DND-41 (cell line): ENCODE results near the gene OSBPL10.

Source experiments
- EZH2 ChIP-seq: IDR thresholded peaks from 3 replicates; pipeline ENCODE4 v1.6.1; 2012; ENCODE audit warnings: borderline replicate concordance, low read depth, mild to moderate bottlenecking, moderate library complexity, low read length, inconsistent platforms; ENCODE audit not compliant: severe bottlenecking
- TF ChIP-seq, protein P1 (sequence below): IDR thresholded peaks from 2 replicates; pipeline ENCODE4 v1.5.1; 2012; ENCODE audit warnings: borderline replicate concordance, low read length, moderate library complexity, mild to moderate bottlenecking; ENCODE audit not compliant: poor library complexity, severe bottlenecking; ENCODE audit errors: extremely low read depth

DNA sequence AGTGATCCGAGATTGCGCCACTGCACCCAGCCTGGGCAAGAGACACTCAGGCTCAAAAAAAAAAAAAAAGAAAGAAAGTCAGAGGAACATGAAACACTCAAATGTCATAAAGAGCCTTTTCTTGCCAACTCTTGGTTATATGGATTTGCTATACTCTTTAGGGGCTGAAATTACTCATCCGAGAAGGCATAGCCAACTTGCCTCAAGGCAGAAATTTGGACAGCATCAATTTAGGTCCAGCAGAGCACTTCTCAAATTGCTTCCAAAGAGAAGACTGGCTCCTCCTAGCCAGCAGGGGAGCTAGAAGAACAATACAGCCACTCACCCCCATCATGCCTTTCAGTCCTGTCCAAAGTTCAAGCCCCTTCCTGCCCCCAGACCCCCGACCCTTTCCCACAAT is 43.8 kb downstream of the OSBPL10 start:
- no peak for TF ChIP-seq EZH2
- TF ChIP-seq, protein P1, sequence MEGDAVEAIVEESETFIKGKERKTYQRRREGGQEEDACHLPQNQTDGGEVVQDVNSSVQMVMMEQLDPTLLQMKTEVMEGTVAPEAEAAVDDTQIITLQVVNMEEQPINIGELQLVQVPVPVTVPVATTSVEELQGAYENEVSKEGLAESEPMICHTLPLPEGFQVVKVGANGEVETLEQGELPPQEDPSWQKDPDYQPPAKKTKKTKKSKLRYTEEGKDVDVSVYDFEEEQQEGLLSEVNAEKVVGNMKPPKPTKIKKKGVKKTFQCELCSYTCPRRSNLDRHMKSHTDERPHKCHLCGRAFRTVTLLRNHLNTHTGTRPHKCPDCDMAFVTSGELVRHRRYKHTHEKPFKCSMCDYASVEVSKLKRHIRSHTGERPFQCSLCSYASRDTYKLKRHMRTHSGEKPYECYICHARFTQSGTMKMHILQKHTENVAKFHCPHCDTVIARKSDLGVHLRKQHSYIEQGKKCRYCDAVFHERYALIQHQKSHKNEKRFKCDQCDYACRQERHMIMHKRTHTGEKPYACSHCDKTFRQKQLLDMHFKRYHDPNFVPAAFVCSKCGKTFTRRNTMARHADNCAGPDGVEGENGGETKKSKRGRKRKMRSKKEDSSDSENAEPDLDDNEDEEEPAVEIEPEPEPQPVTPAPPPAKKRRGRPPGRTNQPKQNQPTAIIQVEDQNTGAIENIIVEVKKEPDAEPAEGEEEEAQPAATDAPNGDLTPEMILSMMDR = no peak
